Gastrocnemius medialis (tissue), 4 donors: Measurements from ENCODE around the gene COL4A6.

ENCODE experiments used
- POLR2A ChIP-seq, 2 donors: fragments of 450-650 bp; IDR thresholded peaks; one replicate each; pipeline ENCODE4 v1.6.1; 2017; ENCODE audit warnings: antibody characterized with exemption in 2 of 2, mild to moderate bottlenecking in 2 of 2, moderate library complexity in 2 of 2
- TF ChIP-seq, protein P1 (sequence below), 5 experiments: fragments of 450-650 bp in 3 of 5; fragments of 200-600 bp in 2 of 5; sonication (generic) in 2 of 5; IDR thresholded peaks in 4 of 5; conservative IDR thresholded peaks in 1 of 5; 1 replicate in 4 of 5; 2 replicates in 1 of 5; pipeline ENCODE4 v1.5.1; 2016 to 2019; ENCODE audit warnings: antibody characterized with exemption in 5 of 5, mild to moderate bottlenecking in 3 of 5, moderate library complexity in 3 of 5

DNA sequence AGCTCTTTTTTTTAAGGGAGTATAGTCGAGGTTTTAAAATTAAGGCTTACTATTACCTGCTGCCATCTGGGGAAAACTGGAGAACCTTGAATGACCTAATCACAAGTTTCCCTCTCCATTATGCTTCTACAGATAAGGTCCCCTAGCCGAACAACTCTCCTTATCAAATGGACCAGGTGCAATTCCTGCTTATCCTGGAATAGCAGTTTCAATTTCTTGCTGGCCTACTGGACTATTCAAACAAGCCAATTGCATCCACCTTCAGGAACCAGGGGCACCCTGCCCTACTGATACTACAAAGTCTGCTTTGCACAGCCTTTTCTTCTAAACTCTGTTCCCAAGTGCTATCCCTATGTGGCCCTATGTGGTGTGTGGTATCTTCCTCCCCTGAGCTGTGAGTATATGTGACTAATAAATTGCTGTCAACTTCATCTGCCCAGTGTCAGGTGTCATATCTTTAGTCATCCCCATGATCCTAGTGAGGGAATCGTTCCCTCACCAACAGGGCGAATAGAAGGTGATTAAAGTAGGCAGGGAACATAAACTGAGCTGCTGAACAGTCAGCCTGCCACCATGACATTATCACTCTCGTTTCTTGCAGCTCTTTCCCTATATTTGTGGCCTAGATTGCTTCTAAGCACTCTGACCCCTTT is 218.1 kb downstream of the COL4A6 start:
- TF ChIP-seq, protein P1, sequence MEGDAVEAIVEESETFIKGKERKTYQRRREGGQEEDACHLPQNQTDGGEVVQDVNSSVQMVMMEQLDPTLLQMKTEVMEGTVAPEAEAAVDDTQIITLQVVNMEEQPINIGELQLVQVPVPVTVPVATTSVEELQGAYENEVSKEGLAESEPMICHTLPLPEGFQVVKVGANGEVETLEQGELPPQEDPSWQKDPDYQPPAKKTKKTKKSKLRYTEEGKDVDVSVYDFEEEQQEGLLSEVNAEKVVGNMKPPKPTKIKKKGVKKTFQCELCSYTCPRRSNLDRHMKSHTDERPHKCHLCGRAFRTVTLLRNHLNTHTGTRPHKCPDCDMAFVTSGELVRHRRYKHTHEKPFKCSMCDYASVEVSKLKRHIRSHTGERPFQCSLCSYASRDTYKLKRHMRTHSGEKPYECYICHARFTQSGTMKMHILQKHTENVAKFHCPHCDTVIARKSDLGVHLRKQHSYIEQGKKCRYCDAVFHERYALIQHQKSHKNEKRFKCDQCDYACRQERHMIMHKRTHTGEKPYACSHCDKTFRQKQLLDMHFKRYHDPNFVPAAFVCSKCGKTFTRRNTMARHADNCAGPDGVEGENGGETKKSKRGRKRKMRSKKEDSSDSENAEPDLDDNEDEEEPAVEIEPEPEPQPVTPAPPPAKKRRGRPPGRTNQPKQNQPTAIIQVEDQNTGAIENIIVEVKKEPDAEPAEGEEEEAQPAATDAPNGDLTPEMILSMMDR (IDR thresholded peaks at IDR 0.05 in 4 of 5, conservative IDR thresholded peaks at IDR 0.05 in 1 of 5), result no peak
- TF ChIP-seq POLR2A (IDR thresholded peaks at IDR 0.05), result no peak
